ENCODE results near the gene LMO7. TPM values are rescaled to one million over a fixed set of nuclear protein-coding genes. Genes with fewer than 3 reads are reported as not detected.
"Not testable (repeated sequence)": the region's sequence is repeated elsewhere in the genome, so short reads cannot be mapped to it uniquely, and the experiment has no call there.

Gene LMO7
- total RNA-seq, 2 experiments from 2014 or later = 2.0 to 3.5 TPM

- CTCF ChIA-PET = not testable (repeated sequence)
Observed at GRCh38 chr13:75733113-75733512, 97.0 kb downstream of the LMO7 start.

GRCh38 chr13:75736173-75736572 lies 100.0 kb downstream of the LMO7 start:
- POLR2A ChIA-PET = no interaction called here
- CTCF ChIA-PET = interaction anchor here (0.7 kb wide), 1 partner anchor 40 kb away, joined by 3 read pairs; no protein-coding TSS in a partner anchor

More at GRCh38 chr13:75733113-75733512, 97.0 kb downstream of the LMO7 start:
- POLR2A ChIA-PET = not testable (repeated sequence)

- ChIA-PET POLR2A (no interaction called here), CTCF (no interaction called here)
Observed at GRCh38 chr13:75738841-75739240, 102.7 kb downstream of the LMO7 start.

- ChIA-PET CTCF (no interaction called here), POLR2A (no interaction called here)
Observed at GRCh38 chr13:75739244-75739868, 103.2 kb downstream of the LMO7 start.

GRCh38 chr13:75740031-75740430 lies 103.9 kb downstream of the LMO7 start:
- POLR2A ChIA-PET = no interaction called here
- CTCF ChIA-PET = no interaction called here

GRCh38 chr13:75743072-75743471 lies 106.9 kb downstream of the LMO7 start:
- POLR2A ChIA-PET, CTCF ChIA-PET: not testable (repeated sequence)

- ChIA-PET POLR2A (no interaction called here), CTCF (interaction anchor here (0.8 kb wide), 1 partner anchor 132 kb away, joined by 3 read pairs; no protein-coding TSS in a partner anchor)
Observed at GRCh38 chr13:75744127-75744526, 108.0 kb downstream of the LMO7 start.

GRCh38 chr13:75745387-75745786 lies 109.3 kb downstream of the LMO7 start:
- ChIA-PET CTCF (no interaction called here), POLR2A (no interaction called here)

GRCh38 chr13:75748874-75749273 lies 112.7 kb downstream of the LMO7 start:
- POLR2A ChIA-PET = no interaction called here
- CTCF ChIA-PET = no interaction called here

- ChIA-PET POLR2A (no interaction called here), CTCF (interaction anchor here (1.1 kb wide), 1 partner anchor 73 kb away, joined by 3 read pairs; no protein-coding TSS in a partner anchor)
Observed at GRCh38 chr13:75749407-75749806, 113.3 kb downstream of the LMO7 start.

GRCh38 chr13:75751350-75751749 lies 115.2 kb downstream of the LMO7 start:
- POLR2A ChIA-PET = no interaction called here
- CTCF ChIA-PET = interaction anchor here (0.9 kb wide), 1 partner anchor 9 kb away, joined by 3 read pairs; no protein-coding TSS in a partner anchor

- ChIA-PET POLR2A (no interaction called here), CTCF (no interaction called here)
Observed at GRCh38 chr13:75752826-75753225, 116.7 kb downstream of the LMO7 start.

- POLR2A ChIA-PET = no interaction called here
Observed at GRCh38 chr13:75754936-75755335, 118.8 kb downstream of the LMO7 start.

GRCh38 chr13:75757336-75757735 lies 121.2 kb downstream of the LMO7 start:
- CTCF ChIA-PET = interaction anchor here (1.2 kb wide), 1 partner anchor 61 kb away, joined by 4 read pairs; no protein-coding TSS in a partner anchor
- POLR2A ChIA-PET = no interaction called here

More at GRCh38 chr13:75754936-75755335, 118.8 kb downstream of the LMO7 start:
- CTCF ChIA-PET = no interaction called here

GRCh38 chr13:75759531-75759930 lies 123.4 kb downstream of the LMO7 start:
- ChIA-PET CTCF (no interaction called here), POLR2A (no interaction called here)

GRCh38 chr13:75760131-75761021 lies 124.2 kb downstream of the LMO7 start:
- CTCF ChIA-PET = interaction anchor here (1.2 kb wide), 1 partner anchor 9 kb away, joined by 3 read pairs; no protein-coding TSS in a partner anchor
- POLR2A ChIA-PET = no interaction called here

GRCh38 chr13:75761369-75761768 lies 125.2 kb downstream of the LMO7 start:
- ChIA-PET CTCF (interaction anchor here (1.2 kb wide), 1 partner anchor 10 kb away, joined by 3 read pairs; no protein-coding TSS in a partner anchor), POLR2A (no interaction called here)

- ChIA-PET POLR2A (interaction anchor here (0.6 kb wide), 1 partner anchor 204 kb away, joined by 7 read pairs; no protein-coding TSS in a partner anchor), CTCF (no interaction called here)
Observed at GRCh38 chr13:75762076-75762937, 126.2 kb downstream of the LMO7 start.

- ChIA-PET CTCF (no interaction called here), POLR2A (interaction anchor here (0.6 kb wide), 1 partner anchor 205 kb away, joined by 7 read pairs; no protein-coding TSS in a partner anchor)
Observed at GRCh38 chr13:75762955-75763354, 126.8 kb downstream of the LMO7 start.

GRCh38 chr13:75763512-75763911 lies 127.4 kb downstream of the LMO7 start:
- CTCF ChIA-PET = no interaction called here
- POLR2A ChIA-PET = no interaction called here
